OCI-LY7 (cell line): ENCODE data around the gene AK9. TPM values are rescaled to one million over a fixed set of nuclear protein-coding genes. Genes with fewer than 3 reads are reported as not detected.

Experiments
- BruUV-seq: library from RNA; stranded (reverse); fragments of 400-500 nt; replicated peaks from 2 replicates; lab custom pipeline; 2021; lab: Mats Ljungman, UMichigan
- CTCF ChIA-PET: fragments of 300-600 bp; sonication (Branson Sonifier 250); formaldehyde crosslinking; loops from one replicate; lab custom pipeline; 2022; ENCODE audit warnings: antibody characterized with exemption; ENCODE audit not compliant: unreplicated experiment; lab: Charles Lee
- POLR2A ChIA-PET: fragments of 300-600 bp; sonication (Branson Sonifier 250); formaldehyde crosslinking; loops from one replicate; lab custom pipeline; 2022; ENCODE audit warnings: antibody characterized with exemption; lab: Charles Lee
- DNase-seq: peaks from one replicate; pipeline ENCODE4 v3.0.0-alpha.2; 2015; ENCODE audit warnings: low spot score
- H2AFZ ChIP-seq: fragments of 200-600 bp; sonication (generic), shearing (Covaris generic); 2 replicates; pipeline ENCODE4 v1.6.1; 2014; ENCODE audit warnings: mild to moderate bottlenecking, antibody characterized with exemption, low read length, moderate library complexity
- H3K27ac ChIP-seq: fragments of 200-600 bp; sonication (generic); 2 replicates; pipeline ENCODE4 v1.5.1; 2014; ENCODE audit warnings: mixed run types, low read depth, mild to moderate bottlenecking, moderate library complexity, low read length, inconsistent platforms; ENCODE audit not compliant: poor library complexity, severe bottlenecking
- H3K36me3 ChIP-seq: fragments of 200-600 bp; sonication (generic); 2 replicates; pipeline ENCODE4 v1.6.1; 2014; ENCODE audit warnings: mild to moderate bottlenecking, antibody characterized with exemption, low read length, moderate library complexity, mixed read lengths; ENCODE audit not compliant: insufficient read depth
- H3K4me1 ChIP-seq: fragments of 200-600 bp; sonication (generic); 2 replicates; pipeline ENCODE4 v1.5.1; 2014; ENCODE audit warnings: mild to moderate bottlenecking, low read length; ENCODE audit not compliant: insufficient read depth, poor library complexity, severe bottlenecking
- H3K4me2 ChIP-seq: fragments of 200-600 bp; sonication (generic); 2 replicates; pipeline ENCODE4 v1.6.1; 2014; ENCODE audit warnings: mild to moderate bottlenecking, low read length
- H3K4me3 ChIP-seq: fragments of 200-600 bp; sonication (generic); 2 replicates; pipeline ENCODE4 v1.5.1; 2014; ENCODE audit warnings: mild to moderate bottlenecking, low read depth, low read length; ENCODE audit not compliant: poor library complexity, severe bottlenecking
- H3K79me2 ChIP-seq: fragments of 200-600 bp; sonication (generic); 2 replicates; pipeline ENCODE4 v1.6.1; 2016; ENCODE audit warnings: low read depth, mild to moderate bottlenecking, low read length, moderate library complexity, mixed read lengths; ENCODE audit not compliant: insufficient read depth
- H3K9me2 ChIP-seq: fragments of 200-600 bp; sonication (generic); 2 replicates; pipeline ENCODE4 v1.6.1; 2016; ENCODE audit warnings: mild to moderate bottlenecking, low read length, mixed read lengths; ENCODE audit not compliant: insufficient read depth
- H3K9me3 ChIP-seq: fragments of 200-600 bp; sonication (generic); 2 replicates; pipeline ENCODE4 v1.6.1; 2014; ENCODE audit warnings: mild to moderate bottlenecking, mixed run types, low read length, mixed read lengths
- H4K20me1 ChIP-seq: fragments of 200-600 bp; sonication (generic); 2 replicates; pipeline ENCODE4 v1.6.1; 2014; ENCODE audit warnings: mild to moderate bottlenecking, antibody characterized with exemption, low read length, moderate library complexity, mixed read lengths; ENCODE audit not compliant: insufficient read depth
- EZH2phosphoT487 ChIP-seq: fragments of 200-600 bp; sonication (generic); IDR thresholded peaks from 2 replicates; pipeline ENCODE4 v1.6.1; 2018; ENCODE audit warnings: low read depth, borderline replicate concordance, mild to moderate bottlenecking, mixed run types, antibody characterized with exemption, low read length, moderate library complexity, mixed read lengths
- intact Hi-C: fragments of 100-400 bp; cut with micrococcal nuclease; formaldehyde crosslinking; loops from one replicate; pipeline ENCODE4 v1.10.0; 2022; ENCODE audit not compliant: unreplicated experiment
- total RNA-seq, 2 experiments: library from RNA; depleted of rRNA in 1 of 2; stranded (reverse); fragments of >200 nt in 1 of 2; shearing (Covaris generic) in 1 of 2; gene quantifications; 2 replicates each; pipeline ENCODE4 v1.2.3, GENCODE V29; 2014 to 2022
- TF ChIP-seq, protein P1 (sequence below): fragments of 200-600 bp; sonication (generic); conservative IDR thresholded peaks from 2 replicates; pipeline ENCODE4 v1.5.1; 2014; ENCODE audit warnings: mild to moderate bottlenecking, antibody characterized with exemption, low read length, moderate library complexity, mixed read lengths

Gene AK9
- total RNA-seq, 2 experiments from 2014 or later = 4.9 to 6.7 TPM

DNA sequence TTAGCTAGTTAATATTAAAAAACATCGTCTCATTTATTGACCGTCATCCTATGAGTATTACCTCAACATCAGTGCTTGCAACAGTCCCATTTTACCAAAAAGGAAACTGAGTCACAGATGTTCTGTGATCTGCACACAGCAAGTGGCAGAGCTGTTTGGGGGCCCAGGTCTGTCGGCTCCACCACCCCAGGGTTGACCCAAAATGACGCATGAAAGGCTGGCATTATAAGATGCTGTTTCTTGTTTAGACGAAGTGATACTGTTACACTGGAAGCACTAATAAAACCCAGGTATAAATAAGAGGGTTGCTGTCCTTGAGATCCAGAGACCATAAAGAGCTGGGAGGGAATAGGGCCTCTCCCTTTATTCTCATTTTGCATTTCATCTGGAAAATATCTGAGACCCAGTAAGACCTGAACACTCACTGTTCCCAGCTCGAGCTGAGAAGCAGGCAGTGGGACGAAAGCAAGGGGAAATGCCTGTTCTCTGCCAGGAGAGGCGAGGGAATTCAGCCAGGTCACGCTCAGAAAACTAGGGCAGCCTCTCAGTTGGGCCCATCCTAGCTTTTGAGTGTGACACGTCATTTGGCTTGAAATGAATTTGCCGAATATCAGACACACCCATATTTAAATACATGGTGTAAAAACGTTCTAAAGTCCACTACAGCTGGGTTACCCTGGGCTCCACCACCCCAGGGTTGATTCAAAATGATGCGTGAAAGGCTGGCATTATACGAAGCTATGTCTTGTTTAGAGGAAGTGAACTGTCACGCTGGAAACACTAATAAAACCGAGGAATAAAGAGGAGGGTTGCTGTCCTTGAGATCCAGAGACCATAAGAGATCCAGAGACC is 234.1 kb downstream of the AK9 start:
- TF ChIP-seq EZH2phosphoT487 = no peak
- TF ChIP-seq, protein P1, sequence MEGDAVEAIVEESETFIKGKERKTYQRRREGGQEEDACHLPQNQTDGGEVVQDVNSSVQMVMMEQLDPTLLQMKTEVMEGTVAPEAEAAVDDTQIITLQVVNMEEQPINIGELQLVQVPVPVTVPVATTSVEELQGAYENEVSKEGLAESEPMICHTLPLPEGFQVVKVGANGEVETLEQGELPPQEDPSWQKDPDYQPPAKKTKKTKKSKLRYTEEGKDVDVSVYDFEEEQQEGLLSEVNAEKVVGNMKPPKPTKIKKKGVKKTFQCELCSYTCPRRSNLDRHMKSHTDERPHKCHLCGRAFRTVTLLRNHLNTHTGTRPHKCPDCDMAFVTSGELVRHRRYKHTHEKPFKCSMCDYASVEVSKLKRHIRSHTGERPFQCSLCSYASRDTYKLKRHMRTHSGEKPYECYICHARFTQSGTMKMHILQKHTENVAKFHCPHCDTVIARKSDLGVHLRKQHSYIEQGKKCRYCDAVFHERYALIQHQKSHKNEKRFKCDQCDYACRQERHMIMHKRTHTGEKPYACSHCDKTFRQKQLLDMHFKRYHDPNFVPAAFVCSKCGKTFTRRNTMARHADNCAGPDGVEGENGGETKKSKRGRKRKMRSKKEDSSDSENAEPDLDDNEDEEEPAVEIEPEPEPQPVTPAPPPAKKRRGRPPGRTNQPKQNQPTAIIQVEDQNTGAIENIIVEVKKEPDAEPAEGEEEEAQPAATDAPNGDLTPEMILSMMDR = no peak
- Histone ChIP-seq H2AFZ (no peak overlapping the region; the same call in 1 of the 2 replicates), H3K4me1 (peaks cover 74% of the 10 kb centered on the region), H3K4me3 (peak overlapping the region; percentile 82), H3K79me2 (peaks cover 39% of the 10 kb centered on the region; the same call in 1 of the 2 replicates), H3K9me2 (no peaks in the 10 kb centered on the region), H3K4me2 (peak overlapping the region; percentile 79), H3K36me3 (peaks cover 43% of the 10 kb centered on the region), H4K20me1 (no peaks in the 10 kb centered on the region), H3K27ac (peak overlapping the region; percentile 99), H3K9me3 (no peaks in the 10 kb centered on the region)
- no peak for DNase-seq
- TSS peak; percentile 65 for BruUV-seq
- POLR2A ChIA-PET = interaction anchor here (1.2 to 6.4 kb wide), 6 partner anchors 8 to 31 kb away, joined by 4 to 64 read pairs (median 8); partner anchors contain the start of genes PPIL6, SMPD2 and ZBTB24
- intact Hi-C loops = loop anchor here (5.0 to 10.0 kb wide), 2 partner anchors 235 to 362 kb away; partner anchors contain the start of genes AK9, CEP57L1, FIG4 and SESN1
- CTCF ChIA-PET = no interaction called here

GRCh38 chr6:109456111-109456583 is 234.9 kb downstream of the AK9 start:
- ChIA-PET POLR2A (interaction anchor here (1.2 to 6.4 kb wide), 7 partner anchors 9 to 74 kb away, joined by 4 to 64 read pairs (median 6); partner anchors contain the start of genes CD164, PPIL6, SMPD2 and ZBTB24), CTCF (interaction anchor here (1.0 to 1.1 kb wide), 2 partner anchors 24 to 73 kb away, joined by 3 read pairs; partner anchors contain the start of gene CD164)
- H3K79me2 ChIP-seq = peaks cover 36% of the 10 kb centered on the region; the same call in 1 of the 2 replicates
- peaks cover 44% of the 10 kb centered on the region for H3K36me3 ChIP-seq
- H3K27ac ChIP-seq = peak overlapping the region; percentile 99
- BruUV-seq = no TSS peak
- H3K4me3 ChIP-seq = peak overlapping the region; percentile 82
- no peaks in the 10 kb centered on the region for H3K9me2 ChIP-seq
- no peak for DNase-seq
- TF ChIP-seq EZH2phosphoT487 = no peak
- TF ChIP-seq, protein P1 = peak; percentile 44; the same call in 1 of the 2 replicates
- no peaks in the 10 kb centered on the region for H3K9me3 ChIP-seq
- H2AFZ ChIP-seq = peak overlapping the region; percentile 2; the same call in 1 of the 2 replicates
- intact Hi-C loops = loop anchor here (5.0 to 10.0 kb wide), 2 partner anchors 236 to 361 kb away; partner anchors contain the start of genes AK9, CEP57L1, FIG4 and SESN1
- H3K4me1 ChIP-seq = peaks cover 82% of the 10 kb centered on the region
- no peaks in the 10 kb centered on the region for H4K20me1 ChIP-seq
- H3K4me2 ChIP-seq = peak overlapping the region; percentile 79
